SK-N-SH treated with all-trans-retinoic acid at 6 μM for 48 hours (cell line): ENCODE measurements around the gene USP36.

Experiments used
- ATAC-seq: fragments of 200-7000 bp; cut with Tn5 transposase; 3 replicates; pipeline ENCODE4 v1.9.1; 2020; ENCODE audit warnings: mild to moderate bottlenecking, moderate library complexity
- ARNTL ChIP-seq: fragments of 450-650 bp; formaldehyde crosslinking; IDR thresholded peaks from 2 replicates; pipeline ENCODE4 v1.5.0; 2020; ENCODE audit warnings: low read depth, mild to moderate bottlenecking, moderate library complexity, borderline replicate concordance
- BACH2 ChIP-seq: fragments of 250-450 bp; sonication (Bioruptor Pico); IDR thresholded peaks from 2 replicates; pipeline ENCODE4 v1.9.0; 2021; ENCODE audit warnings: mild to moderate bottlenecking, borderline replicate concordance
- CSDC2 ChIP-seq: fragments of 250-450 bp; sonication (Bioruptor Pico); IDR thresholded peaks from 2 replicates; pipeline ENCODE4 v1.5.0; 2020; ENCODE audit warnings: mild to moderate bottlenecking, moderate library complexity
- ESRRG ChIP-seq: fragments of 250-450 bp; sonication (Bioruptor Pico); IDR thresholded peaks from 2 replicates; pipeline ENCODE4 v1.6.1; 2021; ENCODE audit warnings: mild to moderate bottlenecking
- GLIS3 ChIP-seq: fragments of 250-450 bp; sonication (Bioruptor Pico); IDR thresholded peaks from 2 replicates; pipeline ENCODE4 v1.5.0; 2020; ENCODE audit warnings: mild to moderate bottlenecking, moderate library complexity
- ISL1 ChIP-seq: fragments of 250-450 bp; sonication (Bioruptor Pico); IDR thresholded peaks from 2 replicates; pipeline ENCODE4 v2.1.2; 2022; ENCODE audit warnings: mild to moderate bottlenecking, moderate library complexity
- PATZ1 ChIP-seq: fragments of 250-450 bp; sonication (Bioruptor Pico); IDR thresholded peaks from 2 replicates; pipeline ENCODE4 v1.8.0; 2020; ENCODE audit warnings: mild to moderate bottlenecking, moderate library complexity, borderline replicate concordance
- PPARA ChIP-seq: fragments of 250-450 bp; sonication (Bioruptor Pico); IDR thresholded peaks from 2 replicates; pipeline ENCODE4 v1.5.0; 2020; ENCODE audit warnings: mild to moderate bottlenecking, borderline replicate concordance
- RARB ChIP-seq: fragments of 250-450 bp; sonication (Bioruptor Pico); IDR thresholded peaks from 2 replicates; pipeline ENCODE4 v1.8.0; 2021; ENCODE audit warnings: mild to moderate bottlenecking, moderate library complexity
- TCF4 ChIP-seq: fragments of 250-450 bp; sonication (Bioruptor Pico); IDR thresholded peaks from 2 replicates; pipeline ENCODE4 v1.8.0; 2021; ENCODE audit warnings: mild to moderate bottlenecking, moderate library complexity, borderline replicate concordance
- TOX ChIP-seq: fragments of 250-450 bp; sonication (Bioruptor Pico); IDR thresholded peaks from 2 replicates; pipeline ENCODE4 v1.8.0; 2021; ENCODE audit warnings: mild to moderate bottlenecking, moderate library complexity, borderline replicate concordance
- TSHZ2 ChIP-seq: fragments of 250-450 bp; sonication (Bioruptor Pico); IDR thresholded peaks from 2 replicates; pipeline ENCODE4 v1.5.0; 2020; ENCODE audit warnings: mild to moderate bottlenecking, moderate library complexity
- ZC3H10 ChIP-seq: fragments of 250-450 bp; sonication (Bioruptor Pico); IDR thresholded peaks from 2 replicates; pipeline ENCODE4 v1.5.1; 2021; ENCODE audit warnings: mild to moderate bottlenecking, moderate library complexity
- ZFP3 ChIP-seq: fragments of 250-450 bp; sonication (Bioruptor Pico); IDR thresholded peaks from 2 replicates; pipeline ENCODE4 v1.5.0; 2020; ENCODE audit warnings: mild to moderate bottlenecking, moderate library complexity
- ZFP30 ChIP-seq: fragments of 450-650 bp; formaldehyde crosslinking; IDR thresholded peaks from 2 replicates; pipeline ENCODE4 v1.5.0; 2022; ENCODE audit warnings: mild to moderate bottlenecking, moderate library complexity
- ZNF565 ChIP-seq: fragments of 450-650 bp; formaldehyde crosslinking; conservative IDR thresholded peaks from 2 replicates; pipeline ENCODE4 v1.5.0; 2020; ENCODE audit warnings: low read depth, mild to moderate bottlenecking, moderate library complexity
- ZNF70 ChIP-seq: fragments of 450-650 bp; formaldehyde crosslinking; IDR thresholded peaks from 2 replicates; pipeline ENCODE4 v1.5.0; 2020; ENCODE audit warnings: mild to moderate bottlenecking, moderate library complexity
- ZNF8 ChIP-seq: fragments of 450-650 bp; formaldehyde crosslinking; IDR thresholded peaks from 2 replicates; pipeline ENCODE4 v1.5.0; 2020; ENCODE audit warnings: mild to moderate bottlenecking, moderate library complexity
- TF ChIP-seq, protein P1 (sequence below): fragments of 250-450 bp; sonication (Bioruptor Pico); IDR thresholded peaks from 2 replicates; pipeline ENCODE4 v1.5.1; 2021; ENCODE audit warnings: mild to moderate bottlenecking, moderate library complexity
- TF ChIP-seq, protein P2 (sequence below): fragments of 250-450 bp; sonication (Bioruptor Pico); IDR thresholded peaks from 2 replicates; pipeline ENCODE4 v1.8.0; 2021; ENCODE audit warnings: low read depth, mild to moderate bottlenecking, moderate library complexity, borderline replicate concordance

Gene USP36

DNA sequence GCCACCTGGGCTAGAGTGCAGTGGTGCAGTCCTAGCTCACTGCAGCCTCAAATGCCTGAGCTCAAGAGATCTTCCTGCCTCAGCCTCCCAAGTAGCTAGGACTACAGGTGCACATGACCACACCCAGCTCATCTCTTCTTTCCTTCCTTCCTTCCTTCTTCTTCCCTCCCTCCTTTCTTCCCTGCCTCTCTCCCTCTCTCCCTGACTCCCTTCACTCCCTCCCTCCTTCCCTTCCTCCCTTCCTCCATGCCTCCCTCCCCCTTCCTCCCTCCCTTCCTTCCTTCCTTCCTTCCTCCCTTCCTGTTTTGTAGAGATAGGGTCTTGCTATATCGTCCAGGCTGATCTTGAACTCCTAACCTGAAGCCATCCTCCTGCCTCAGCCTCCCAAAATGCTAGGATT lies 23.5 kb upstream of the USP36 start:
- no peak for ATAC-seq

GRCh38 chr17:78862073-78863023 lies 21.7 kb upstream of the USP36 start:
- peak; percentile 93 for ATAC-seq
- TF ChIP-seq PATZ1 (CRISPR knock-in tag) (0 out of 2 replicates have a peak, but pooled peaks have one; percentile 9), ZFP3 (CRISPR knock-in tag) (peak; percentile 75; the same call in 1 of the 2 replicates), ZNF565 (CRISPR knock-in tag) (0 out of 2 replicates have a peak, but pooled peaks have one; percentile 44), RARB (no peak), ZNF70 (CRISPR knock-in tag) (no peak), ISL1 (0 out of 2 replicates have a peak, but pooled peaks have one; percentile 55), CSDC2 (CRISPR knock-in tag) (peak; percentile 91)
- TF ChIP-seq, protein P1, sequence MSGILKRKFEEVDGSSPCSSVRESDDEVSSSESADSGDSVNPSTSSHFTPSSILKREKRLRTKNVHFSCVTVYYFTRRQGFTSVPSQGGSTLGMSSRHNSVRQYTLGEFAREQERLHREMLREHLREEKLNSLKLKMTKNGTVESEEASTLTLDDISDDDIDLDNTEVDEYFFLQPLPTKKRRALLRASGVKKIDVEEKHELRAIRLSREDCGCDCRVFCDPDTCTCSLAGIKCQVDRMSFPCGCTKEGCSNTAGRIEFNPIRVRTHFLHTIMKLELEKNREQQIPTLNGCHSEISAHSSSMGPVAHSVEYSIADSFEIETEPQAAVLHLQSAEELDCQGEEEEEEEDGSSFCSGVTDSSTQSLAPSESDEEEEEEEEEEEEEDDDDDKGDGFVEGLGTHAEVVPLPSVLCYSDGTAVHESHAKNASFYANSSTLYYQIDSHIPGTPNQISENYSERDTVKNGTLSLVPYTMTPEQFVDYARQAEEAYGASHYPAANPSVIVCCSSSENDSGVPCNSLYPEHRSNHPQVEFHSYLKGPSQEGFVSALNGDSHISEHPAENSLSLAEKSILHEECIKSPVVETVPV (CRISPR knock-in tag) = no peak
- TF ChIP-seq, protein P2, sequence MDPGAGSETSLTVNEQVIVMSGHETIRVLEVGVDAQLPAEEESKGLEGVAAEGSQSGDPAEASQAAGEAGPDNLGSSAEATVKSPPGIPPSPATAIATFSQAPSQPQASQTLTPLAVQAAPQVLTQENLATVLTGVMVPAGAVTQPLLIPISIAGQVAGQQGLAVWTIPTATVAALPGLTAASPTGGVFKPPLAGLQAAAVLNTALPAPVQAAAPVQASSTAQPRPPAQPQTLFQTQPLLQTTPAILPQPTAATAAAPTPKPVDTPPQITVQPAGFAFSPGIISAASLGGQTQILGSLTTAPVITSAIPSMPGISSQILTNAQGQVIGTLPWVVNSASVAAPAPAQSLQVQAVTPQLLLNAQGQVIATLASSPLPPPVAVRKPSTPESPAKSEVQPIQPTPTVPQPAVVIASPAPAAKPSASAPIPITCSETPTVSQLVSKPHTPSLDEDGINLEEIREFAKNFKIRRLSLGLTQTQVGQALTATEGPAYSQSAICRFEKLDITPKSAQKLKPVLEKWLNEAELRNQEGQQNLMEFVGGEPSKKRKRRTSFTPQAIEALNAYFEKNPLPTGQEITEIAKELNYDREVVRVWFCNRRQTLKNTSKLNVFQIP = peak; percentile 24; the same call in 1 of the 2 replicates

More for the DNA sequence above, 23.5 kb upstream of the USP36 start:
- TF ChIP-seq ZFP30 (no peak), GLIS3 (CRISPR knock-in tag) (no peak), TOX (CRISPR knock-in tag) (no peak), RARB (no peak), ARNTL (CRISPR knock-in tag) (no peak), BACH2 (CRISPR knock-in tag) (no peak), ZNF8 (no peak), ZNF565 (CRISPR knock-in tag) (no peak), ZC3H10 (CRISPR knock-in tag) (no peak), ESRRG (no peak), TCF4 (CRISPR knock-in tag) (no peak), TSHZ2 (no peak), PATZ1 (CRISPR knock-in tag) (no peak), CSDC2 (CRISPR knock-in tag) (no peak), PPARA (CRISPR knock-in tag) (no peak), ISL1 (no peak), ZNF70 (CRISPR knock-in tag) (no peak)
- TF ChIP-seq, protein P1 (CRISPR knock-in tag) = no peak
- TF ChIP-seq, protein P2 = no peak
